ENCODE data around the gene NINJ1. TPM values are rescaled to one million over a fixed set of nuclear protein-coding genes. Genes with fewer than 3 reads are reported as not detected.

Gene NINJ1
- total and polyA plus RNA-seq, 2 of the 8 experiments (the other 6 are each of a cell fraction or from before 2014, with no cell fraction given): 28.2 to 65.6 TPM

- Histone ChIP-seq H3K4me1 (replicated peaks in 1 of 4; ENCODE audit: control insufficient read depth in 3 of 4, insufficient read depth in 4 of 4, low read length in 3 of 4) (peaks cover 0 to 6% (median 4%) of the 10 kb centered on the region in 4 experiments; a peak in 4 of 7 replicates), H4K5ac (ENCODE audit: insufficient read length, low read depth, low read length) (no peak overlapping the region), H2BK20ac (ENCODE audit: low read length) (no peak overlapping the region), H3K9me3 (ENCODE audit: insufficient read depth in 2 of 2, low read depth in 1 of 2, low read length in 1 of 2) (peaks cover 4% of the 10 kb centered on the region in 2 experiments; a peak in 1 of 4 replicates), H3K23ac (ENCODE audit: insufficient read length) (no peak overlapping the region), H3K4me3 (ENCODE audit: extremely low read depth in 1 of 4, insufficient read depth in 2 of 4, low read depth in 3 of 4, low read length in 4 of 4) (no peak overlapping the region), H4K20me1 (replicated peaks in 1 of 2; ENCODE audit: control insufficient read depth in 1 of 2, insufficient read depth in 2 of 2, low read length in 2 of 2) (no peaks in the 10 kb centered on the region), H3K23me2 (ENCODE audit: low read depth, low read length) (peaks cover 3% of the 10 kb centered on the region; the same call in 1 of the 2 replicates), H4K91ac (replicated peaks; ENCODE audit: insufficient read length, low read length) (no peak overlapping the region), H3K27me3 (replicated peaks in 1 of 4; ENCODE audit: control insufficient read depth in 3 of 4, extremely low read depth in 1 of 4, insufficient read depth in 3 of 4, low read length in 3 of 4) (no peaks in the 10 kb centered on the region), H2AK5ac (ENCODE audit: low read depth, low read length) (no peak overlapping the region), H3K79me2 (ENCODE audit: control insufficient read depth in 1 of 2, insufficient read depth in 2 of 2, low read length in 2 of 2) (no peaks in the 10 kb centered on the region), H3K9ac (replicated peaks in 1 of 4; ENCODE audit: extremely low read depth in 1 of 4, low read depth in 3 of 4, low read length in 3 of 4) (no peak overlapping the region), H3K14ac (ENCODE audit: insufficient read length) (no peak overlapping the region), H3K4ac (replicated peaks; ENCODE audit: insufficient read length, low read depth, low read length) (no peak overlapping the region), H2BK12ac (ENCODE audit: low read depth, low read length) (no peak overlapping the region), H3K79me1 (ENCODE audit: low read depth, low read length) (no peaks in the 10 kb centered on the region), H2AFZ (ENCODE audit: low read length) (no peak overlapping the region), H3K18ac (ENCODE audit: extremely low read depth, low read length) (no peak overlapping the region), H2BK120ac (replicated peaks; ENCODE audit: low read depth, low read length) (no peak overlapping the region), H3K56ac (replicated peaks; ENCODE audit: insufficient read length, low read depth, low read length) (no peak overlapping the region), H3K27ac (ENCODE audit: low read depth, low read length) (no peak overlapping the region), H3K4me2 (ENCODE audit: insufficient read depth in 1 of 2, low read depth in 2 of 2, low read length in 2 of 2) (no peak overlapping the region), H2BK15ac (ENCODE audit: low read length) (no peak overlapping the region), H2BK5ac (ENCODE audit: low read depth, low read length) (no peak overlapping the region), H4K8ac (ENCODE audit: extremely low read depth, insufficient read depth, low read length) (no peak overlapping the region), H3K36me3 (ENCODE audit: control insufficient read depth in 2 of 4, insufficient read depth in 4 of 4, low read length in 3 of 4) (no peaks in the 10 kb centered on the region)
- WGBS, 2 experiments (ENCODE audit: extremely low coverage in 1 of 2, insufficient coverage in 1 of 2, insufficient read length in 1 of 2, insufficient replicate concordance in 2 of 2, low coverage in 1 of 2, low lambda C conversion rate in 2 of 2, missing lambda C conversion rate in 1 of 2): 95% methylated on average over 8 of the region's 8 CpGs; no CpG with 5 or more reads in 1 of the 2 experiments
- POLR2A ChIA-PET (ENCODE audit: partially characterized antibody): interaction anchor here (1.2 kb wide), 1 partner anchor 31 kb away, joined by 3 read pairs; no protein-coding TSS in a partner anchor
- FAIRE-seq (no peak), DNase-seq (ENCODE audit: low read depth in 1 of 2, low spot score in 2 of 2) (no peak)
- CTCF ChIA-PET (ENCODE audit: partially characterized antibody): interaction anchor here (0.6 to 1.4 kb wide), 6 partner anchors 8 to 87 kb away, joined by 3 to 4 read pairs (median 3); no protein-coding TSS in a partner anchor
- no peak for TF ChIP-seq TAF1 (IDR thresholded peaks at IDR 0.05; ENCODE audit: low read depth, low read length)
- no peak for TF ChIP-seq KDM5A (IDR thresholded peaks at IDR 0.05; ENCODE audit: low read length)
- no peak for TF ChIP-seq SUZ12 (IDR thresholded peaks at IDR 0.05; ENCODE audit: low read length)
- TF ChIP-seq, protein P1, sequence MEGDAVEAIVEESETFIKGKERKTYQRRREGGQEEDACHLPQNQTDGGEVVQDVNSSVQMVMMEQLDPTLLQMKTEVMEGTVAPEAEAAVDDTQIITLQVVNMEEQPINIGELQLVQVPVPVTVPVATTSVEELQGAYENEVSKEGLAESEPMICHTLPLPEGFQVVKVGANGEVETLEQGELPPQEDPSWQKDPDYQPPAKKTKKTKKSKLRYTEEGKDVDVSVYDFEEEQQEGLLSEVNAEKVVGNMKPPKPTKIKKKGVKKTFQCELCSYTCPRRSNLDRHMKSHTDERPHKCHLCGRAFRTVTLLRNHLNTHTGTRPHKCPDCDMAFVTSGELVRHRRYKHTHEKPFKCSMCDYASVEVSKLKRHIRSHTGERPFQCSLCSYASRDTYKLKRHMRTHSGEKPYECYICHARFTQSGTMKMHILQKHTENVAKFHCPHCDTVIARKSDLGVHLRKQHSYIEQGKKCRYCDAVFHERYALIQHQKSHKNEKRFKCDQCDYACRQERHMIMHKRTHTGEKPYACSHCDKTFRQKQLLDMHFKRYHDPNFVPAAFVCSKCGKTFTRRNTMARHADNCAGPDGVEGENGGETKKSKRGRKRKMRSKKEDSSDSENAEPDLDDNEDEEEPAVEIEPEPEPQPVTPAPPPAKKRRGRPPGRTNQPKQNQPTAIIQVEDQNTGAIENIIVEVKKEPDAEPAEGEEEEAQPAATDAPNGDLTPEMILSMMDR (IDR thresholded peaks at IDR 0.05; ENCODE audit: control extremely low read depth in 1 of 3, insufficient read depth in 1 of 3, low read depth in 1 of 3, low read length in 3 of 3): no peak
- no peak for TF ChIP-seq YY1 (IDR thresholded peaks at IDR 0.05; ENCODE audit: low read depth, low read length)
- no peak for TF ChIP-seq BACH1 (IDR thresholded peaks at IDR 0.05; ENCODE audit: low read length)
- no peak for TF ChIP-seq RFX5 (IDR thresholded peaks at IDR 0.05; ENCODE audit: borderline replicate concordance, low read depth, low read length)
- no peak for TF ChIP-seq ATF2 (IDR thresholded peaks at IDR 0.05; ENCODE audit: low read length)
- TF ChIP-seq SP1 (IDR thresholded peaks at IDR 0.05; ENCODE audit: low read depth, low read length): no peak
Measured at GRCh38 chr9:93090091-93090655, 43.9 kb downstream of the NINJ1 start.

Measured in H1 (cell line).